ENCODE measurements around the gene CNTN4. TPM values are rescaled to one million over a fixed set of nuclear protein-coding genes. Genes with fewer than 3 reads are reported as not detected.
"Not testable (repeated sequence)": the region's sequence is repeated elsewhere in the genome, so short reads cannot be mapped to it uniquely, and the experiment has no call there.

CNTN4 gene
- polyA plus RNA-seq, 3 donors = 28.0 to 30.2 (median 29.7) TPM

DNA sequence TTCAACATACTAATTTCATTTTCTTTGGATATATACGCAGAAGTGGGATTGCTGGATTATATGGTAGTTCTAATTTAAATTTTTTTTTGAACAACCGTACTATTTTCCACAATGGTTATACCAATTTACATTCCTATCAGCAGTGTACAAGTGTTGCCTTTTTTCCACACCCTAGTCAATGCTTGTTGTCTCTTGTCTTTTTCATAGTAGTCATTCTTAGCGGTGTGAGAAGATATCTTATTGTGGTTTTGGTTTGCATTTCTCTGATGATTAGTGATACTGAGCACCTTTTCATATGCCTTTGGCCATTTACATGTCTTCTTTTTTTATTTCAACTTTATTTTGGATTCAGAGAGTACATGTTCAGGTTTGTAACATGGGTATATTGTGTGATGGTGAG is 858.4 kb downstream of the CNTN4 start:
- DNase-seq = no peak

GRCh38 chr3:2958551-2958950 is 859.9 kb downstream of the CNTN4 start:
- no peak for DNase-seq

GRCh38 chr3:2961576-2961975 is 862.9 kb downstream of the CNTN4 start:
- DNase-seq = no peak

- DNase-seq = no peak
These were observed 869.2 kb downstream of the CNTN4 start for GRCh38 chr3:2967871-2968270.

DNA sequence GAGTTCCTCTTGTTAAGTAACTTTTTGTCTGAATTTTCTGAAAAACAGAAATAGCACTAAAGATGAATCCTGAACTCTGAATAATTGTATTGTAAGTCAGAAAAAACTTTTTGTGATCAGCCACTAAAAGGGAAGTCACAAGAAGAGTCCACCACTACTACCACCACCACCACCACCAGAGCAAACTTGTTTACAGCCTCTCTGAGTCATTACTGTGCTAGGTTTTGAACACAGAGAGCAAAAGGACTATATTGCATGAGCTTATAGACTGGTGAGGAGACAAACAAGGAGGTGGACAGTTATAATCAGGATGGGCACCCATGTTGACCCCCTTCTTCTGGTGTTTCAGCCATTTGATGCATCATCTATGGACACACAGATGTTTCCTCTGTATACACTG is 869.8 kb downstream of the CNTN4 start:
- DNase-seq = no peak

- no peak for DNase-seq
These were observed 877.5 kb downstream of the CNTN4 start for GRCh38 chr3:2976212-2976611.

- no peak for DNase-seq
These were observed 878.1 kb downstream of the CNTN4 start for GRCh38 chr3:2976796-2977195.

DNA sequence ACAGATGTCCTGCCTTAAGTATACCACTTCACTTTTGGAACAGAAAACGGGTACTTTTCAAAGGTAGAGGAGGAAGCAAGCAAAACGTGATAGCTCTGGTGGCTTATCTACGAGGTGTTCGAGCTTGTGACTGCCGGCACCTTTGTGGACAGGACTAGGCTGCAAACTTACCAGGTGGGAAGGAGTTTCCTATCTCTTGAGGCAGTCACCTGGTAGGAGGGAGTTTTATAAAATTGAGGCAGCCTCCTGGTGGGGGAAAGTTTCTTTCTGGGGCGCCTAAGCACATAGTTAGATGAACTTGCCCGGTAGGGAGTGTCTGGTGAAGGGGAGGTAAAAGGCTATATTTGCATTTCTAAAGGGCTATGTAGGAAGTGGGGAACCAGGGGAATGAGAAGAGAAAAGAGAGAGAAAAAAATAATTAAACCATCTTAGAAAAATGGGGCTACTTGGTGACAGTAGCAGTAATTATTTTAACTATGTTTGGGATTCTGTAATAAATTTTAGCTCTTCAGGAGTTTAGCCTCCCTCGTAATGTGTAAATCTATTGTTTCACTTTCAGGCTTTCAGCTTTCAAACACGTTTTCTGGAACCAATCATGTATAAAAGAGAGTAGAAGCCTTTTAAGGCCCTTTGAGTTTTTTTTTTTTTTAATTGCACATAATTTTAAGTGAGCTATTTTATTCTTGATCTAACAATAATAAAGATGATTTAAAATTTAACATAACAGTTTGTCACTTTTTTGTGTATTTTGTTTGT is 880.5 kb downstream of the CNTN4 start:
- DNase-seq = no peak

- DNase-seq = no peak
These were observed 885.6 kb downstream of the CNTN4 start for GRCh38 chr3:2984005-2984830.

DNA sequence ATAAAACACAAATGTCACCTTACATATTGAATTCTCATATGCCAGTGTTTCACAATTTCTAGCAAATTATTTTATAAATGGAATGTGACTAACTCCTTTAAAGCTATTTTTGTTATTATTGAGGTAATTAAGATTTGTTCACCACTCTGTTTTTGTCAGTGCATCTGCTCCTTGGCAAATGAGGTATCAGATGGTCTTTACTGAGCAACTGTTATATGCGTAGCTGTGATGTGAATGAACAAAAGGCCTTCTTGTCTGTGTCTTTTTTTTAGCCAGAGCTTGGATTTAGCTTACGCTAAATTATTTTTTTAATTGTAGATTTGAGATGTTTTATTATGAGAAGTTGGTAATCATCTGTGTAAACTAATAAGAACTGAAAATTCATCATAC is 886.2 kb downstream of the CNTN4 start:
- no peak for DNase-seq

DNA sequence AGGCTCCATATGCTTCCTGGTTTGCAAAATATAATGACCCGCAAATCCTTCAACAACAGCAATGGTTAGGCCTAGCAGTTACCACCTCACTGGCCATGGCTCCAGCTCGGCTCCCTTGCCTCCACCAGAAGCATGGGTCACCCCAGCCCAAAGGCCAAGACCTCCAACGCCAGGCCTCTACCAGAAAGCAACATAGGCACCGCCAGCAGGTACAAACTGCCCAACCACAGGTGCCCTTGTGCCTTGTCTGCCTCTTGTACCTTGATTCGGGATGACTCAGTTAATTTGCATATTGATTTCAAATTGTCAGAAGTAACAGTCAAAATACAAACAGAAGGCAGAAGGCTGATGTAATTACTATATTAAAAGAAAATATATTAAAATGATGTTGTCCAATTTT is 886.8 kb downstream of the CNTN4 start:
- DNase-seq = no peak

DNA sequence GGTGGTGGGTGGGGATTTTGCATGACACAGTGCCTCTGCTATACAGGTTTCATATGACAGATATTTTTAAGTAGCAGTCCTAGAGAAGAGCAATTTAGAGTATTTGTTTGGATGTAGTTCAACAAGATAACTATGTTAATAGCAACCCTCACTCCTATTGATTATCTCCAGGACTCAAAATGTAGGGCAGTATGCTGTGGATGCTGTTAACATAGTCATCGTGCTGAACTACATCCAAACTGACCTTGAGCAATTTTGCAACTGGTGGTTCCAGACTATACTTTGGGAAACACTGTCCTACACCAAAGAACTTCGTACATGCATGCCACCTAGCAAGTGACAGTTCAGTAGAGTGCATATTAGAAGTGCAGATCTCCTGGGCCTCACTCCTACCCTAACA is 893.9 kb downstream of the CNTN4 start:
- DNase-seq = no peak

DNA sequence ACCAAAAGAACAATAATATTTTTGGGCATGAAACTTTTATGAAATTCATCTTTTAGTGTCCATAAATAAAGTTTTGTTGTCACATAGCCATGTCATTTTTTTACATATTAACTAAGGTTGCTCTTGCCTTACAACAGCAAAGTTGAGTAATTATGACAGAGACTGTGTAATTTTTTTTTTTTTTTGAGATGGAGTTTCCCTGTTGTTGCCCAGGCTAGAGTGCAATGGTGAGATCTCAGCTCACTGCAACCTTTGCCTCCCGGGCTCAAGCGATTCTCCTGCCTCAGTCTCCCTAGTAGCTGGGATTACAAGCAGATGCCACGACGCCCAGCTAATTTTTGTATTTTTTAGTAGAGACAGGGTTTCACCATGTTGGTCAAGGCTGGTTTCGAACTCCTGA is 894.5 kb downstream of the CNTN4 start:
- DNase-seq = not testable (repeated sequence)

- DNase-seq = peak; percentile 61
These were observed 895.1 kb downstream of the CNTN4 start for GRCh38 chr3:2993736-2994135.

GRCh38 chr3:2995195-2995594 is 896.5 kb downstream of the CNTN4 start:
- DNase-seq = no peak

GRCh38 chr3:3005146-3005744 is 906.6 kb downstream of the CNTN4 start:
- no peak for DNase-seq

- DNase-seq = no peak
These were observed 914.8 kb downstream of the CNTN4 start for GRCh38 chr3:3013317-3014052.

- DNase-seq = peak; percentile 67
These were observed 916.8 kb downstream of the CNTN4 start for GRCh38 chr3:3015185-3016089.

DNA sequence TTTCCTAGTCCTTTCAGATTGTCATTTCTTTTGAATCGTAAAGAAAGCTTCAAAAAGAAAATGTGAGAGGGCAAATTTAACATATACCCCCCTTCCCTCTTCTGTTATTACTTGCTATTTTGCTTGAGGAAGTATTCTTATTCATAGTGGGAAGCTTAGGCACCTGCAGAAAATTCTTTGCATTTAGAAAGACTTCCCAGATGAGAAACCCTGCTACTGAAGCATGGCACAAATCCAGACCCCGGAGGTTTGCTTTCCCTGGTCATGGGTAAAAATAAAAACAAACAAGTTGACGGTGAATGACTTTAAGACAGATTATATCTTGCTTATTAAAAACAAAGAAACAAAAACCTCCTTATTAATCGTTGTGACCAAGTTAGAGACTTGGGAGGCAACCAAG is 917.6 kb downstream of the CNTN4 start:
- DNase-seq = no peak

DNA sequence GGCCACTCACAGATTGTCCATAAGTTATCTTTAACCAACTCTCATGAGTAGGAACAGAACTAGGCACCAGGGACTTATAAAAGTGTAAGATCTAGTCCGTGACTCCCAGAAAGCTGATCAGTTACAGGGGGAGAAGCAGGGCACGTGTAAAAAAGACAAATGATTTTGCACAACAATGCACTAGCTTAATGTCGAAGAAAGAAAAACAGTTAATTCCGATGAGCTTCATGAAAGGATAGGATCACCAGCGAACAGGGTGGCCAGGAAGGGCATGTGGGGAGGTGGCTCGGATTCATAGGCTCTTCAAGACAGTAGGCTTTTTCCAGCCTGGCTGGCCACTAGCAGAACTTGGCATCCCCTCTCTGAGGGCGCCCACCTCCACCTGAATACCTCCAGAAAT is 921.5 kb downstream of the CNTN4 start:
- no peak for DNase-seq

- DNase-seq = no peak
These were observed 924.6 kb downstream of the CNTN4 start for GRCh38 chr3:3023111-3023745.
